GM19240 (cell line): Measurements from ENCODE around the gene MC1R.

Source experiments
- DNase-seq: peaks from one replicate; pipeline ENCODE4 v3.0.0; 2011; ENCODE audit warnings: low spot score; ENCODE audit not compliant: insufficient read length

Gene MC1R

GRCh38 chr16:89895482-89896250 is 23.0 kb upstream of the MC1R start:
- DNase-seq, result no peak

GRCh38 chr16:89897204-89897603 is 21.5 kb upstream of the MC1R start:
- no peak for DNase-seq

- DNase-seq, result no peak
Measured at GRCh38 chr16:89898201-89898967, 20.3 kb upstream of the MC1R start.

- DNase-seq, result no peak
Measured at GRCh38 chr16:89899879-89900481, 18.7 kb upstream of the MC1R start.

- no peak for DNase-seq
Measured at GRCh38 chr16:89900885-89901284, 17.8 kb upstream of the MC1R start.

GRCh38 chr16:89902980-89903379 is 15.7 kb upstream of the MC1R start:
- no peak for DNase-seq

- DNase-seq, result no peak
Measured at GRCh38 chr16:89903908-89904515, 14.7 kb upstream of the MC1R start.

GRCh38 chr16:89904606-89905510 is 13.8 kb upstream of the MC1R start:
- no peak for DNase-seq

GRCh38 chr16:89905511-89906139 is 13.0 kb upstream of the MC1R start:
- DNase-seq, result no peak

- DNase-seq, result no peak
Measured at GRCh38 chr16:89906140-89907025, 12.3 kb upstream of the MC1R start.

GRCh38 chr16:89907055-89907814 is 11.4 kb upstream of the MC1R start:
- no peak for DNase-seq

- DNase-seq, result no peak
Measured at GRCh38 chr16:89908236-89908635, 10.4 kb upstream of the MC1R start.

- DNase-seq, result peak; percentile 80
Measured at GRCh38 chr16:89909777-89910716, 8.6 kb upstream of the MC1R start.

- DNase-seq, result no peak
Measured at GRCh38 chr16:89910717-89911354, 7.8 kb upstream of the MC1R start.

GRCh38 chr16:89911375-89911774 is 7.3 kb upstream of the MC1R start:
- no peak for DNase-seq

- DNase-seq, result no peak
Measured at GRCh38 chr16:89912143-89912542, 6.5 kb upstream of the MC1R start.

- DNase-seq, result no peak
Measured at GRCh38 chr16:89912627-89913026, 6.0 kb upstream of the MC1R start.
